ENCODE data around the gene SNORC. TPM values are rescaled to one million over a fixed set of nuclear protein-coding genes. Genes with fewer than 3 reads are reported as not detected.

SNORC gene
- total and polyA plus RNA-seq, 2 of the 13 experiments (the other 11 are each of a cell fraction or from before 2014, with no cell fraction given) = 59.1 to 86.1 TPM

DNA sequence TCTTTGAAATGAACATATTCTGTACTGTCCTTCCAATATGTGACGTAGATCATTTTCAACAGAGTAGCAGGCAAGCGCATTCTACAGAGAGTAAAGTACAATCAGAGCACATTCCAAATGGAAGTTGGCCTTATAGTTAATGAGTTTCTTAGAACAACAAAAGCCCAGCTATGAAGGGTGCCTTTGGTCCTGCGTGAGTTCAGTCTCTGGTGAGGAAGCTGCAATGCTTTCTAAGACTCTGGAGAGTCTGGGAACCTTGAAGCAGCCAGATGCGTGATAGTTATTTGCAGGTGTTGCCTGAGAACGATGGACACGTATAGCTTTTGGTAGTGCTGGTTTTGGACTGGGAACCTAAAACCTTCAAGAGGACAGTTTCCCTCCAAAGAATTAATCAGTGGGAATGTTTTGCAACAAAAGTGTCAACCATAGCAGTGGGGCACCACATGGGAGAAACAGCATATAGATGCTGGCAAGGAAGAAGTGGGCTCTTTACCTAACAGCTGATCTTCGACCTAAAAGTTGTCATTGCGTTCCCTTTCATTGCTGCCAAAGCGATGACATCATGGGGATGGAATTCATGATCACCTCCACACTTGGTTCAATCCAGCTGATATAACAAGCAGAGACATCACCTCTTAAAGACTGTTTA lies 9.3 kb upstream of the SNORC start (continued):
- TF ChIP-seq, protein P1, sequence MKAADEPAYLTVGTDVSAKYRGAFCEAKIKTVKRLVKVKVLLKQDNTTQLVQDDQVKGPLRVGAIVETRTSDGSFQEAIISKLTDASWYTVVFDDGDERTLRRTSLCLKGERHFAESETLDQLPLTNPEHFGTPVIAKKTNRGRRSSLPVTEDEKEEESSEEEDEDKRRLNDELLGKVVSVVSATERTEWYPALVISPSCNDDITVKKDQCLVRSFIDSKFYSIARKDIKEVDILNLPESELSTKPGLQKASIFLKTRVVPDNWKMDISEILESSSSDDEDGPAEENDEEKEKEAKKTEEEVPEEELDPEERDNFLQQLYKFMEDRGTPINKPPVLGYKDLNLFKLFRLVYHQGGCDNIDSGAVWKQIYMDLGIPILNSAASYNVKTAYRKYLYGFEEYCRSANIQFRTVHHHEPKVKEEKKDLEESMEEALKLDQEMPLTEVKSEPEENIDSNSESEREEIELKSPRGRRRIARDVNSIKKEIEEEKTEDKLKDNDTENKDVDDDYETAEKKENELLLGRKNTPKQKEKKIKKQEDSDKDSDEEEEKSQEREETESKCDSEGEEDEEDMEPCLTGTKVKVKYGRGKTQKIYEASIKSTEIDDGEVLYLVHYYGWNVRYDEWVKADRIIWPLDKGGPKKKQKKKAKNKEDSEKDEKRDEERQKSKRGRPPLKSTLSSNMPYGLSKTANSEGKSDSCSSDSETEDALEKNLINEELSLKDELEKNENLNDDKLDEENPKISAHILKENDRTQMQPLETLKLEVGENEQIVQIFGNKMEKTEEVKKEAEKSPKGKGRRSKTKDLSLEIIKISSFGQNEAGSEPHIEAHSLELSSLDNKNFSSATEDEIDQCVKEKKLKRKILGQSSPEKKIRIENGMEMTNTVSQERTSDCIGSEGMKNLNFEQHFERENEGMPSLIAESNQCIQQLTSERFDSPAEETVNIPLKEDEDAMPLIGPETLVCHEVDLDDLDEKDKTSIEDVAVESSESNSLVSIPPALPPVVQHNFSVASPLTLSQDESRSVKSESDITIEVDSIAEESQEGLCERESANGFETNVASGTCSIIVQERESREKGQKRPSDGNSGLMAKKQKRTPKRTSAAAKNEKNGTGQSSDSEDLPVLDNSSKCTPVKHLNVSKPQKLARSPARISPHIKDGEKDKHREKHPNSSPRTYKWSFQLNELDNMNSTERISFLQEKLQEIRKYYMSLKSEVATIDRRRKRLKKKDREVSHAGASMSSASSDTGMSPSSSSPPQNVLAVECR (CRISPR knock-in tag; IDR thresholded peaks at IDR 0.05; ENCODE audit: borderline replicate concordance) = peak; percentile 46; the same call in 1 of the 2 replicates
- TF ChIP-seq NFE2L2 (IDR thresholded peaks at IDR 0.05; ENCODE audit: low read length) = no peak
- TF ChIP-seq LCORL (IDR thresholded peaks at IDR 0.05) = 0 out of 2 replicates have a peak, but pooled peaks have one; percentile 25
- TF ChIP-seq LCORL (CRISPR knock-in tag; IDR thresholded peaks at IDR 0.05) = peak; percentile 49; the same call in 1 of the 2 replicates
- TF ChIP-seq MTF1 (CRISPR knock-in tag; IDR thresholded peaks at IDR 0.05) = no peak
- no peak for TF ChIP-seq ZNF619 (CRISPR knock-in tag; IDR thresholded peaks at IDR 0.05)
- TF ChIP-seq RBM22 (optimal IDR thresholded peaks at IDR 0.05; ENCODE audit: low read length) = peak; percentile 88
- TF ChIP-seq ATF3 (CRISPR knock-in tag; IDR thresholded peaks at IDR 0.05) = peak; percentile 94
- TF ChIP-seq RXRA (CRISPR knock-in tag; IDR thresholded peaks at IDR 0.05) = no peak; the same call in 1 of the 2 replicates
- peak; percentile 72 for TF ChIP-seq ZBTB20 (CRISPR knock-in tag; IDR thresholded peaks at IDR 0.05; ENCODE audit: borderline replicate concordance, low read depth)
- TF ChIP-seq PTBP1 (IDR thresholded peaks at IDR 0.05; ENCODE audit: low read depth, low read length, poor library complexity, severe bottlenecking) = no peak
- peak; percentile 94 for TF ChIP-seq ZKSCAN5 (CRISPR knock-in tag; IDR thresholded peaks at IDR 0.05)
- TF ChIP-seq ZNF205 (CRISPR knock-in tag; IDR thresholded peaks at IDR 0.05) = no peak
- TF ChIP-seq, protein P2, sequence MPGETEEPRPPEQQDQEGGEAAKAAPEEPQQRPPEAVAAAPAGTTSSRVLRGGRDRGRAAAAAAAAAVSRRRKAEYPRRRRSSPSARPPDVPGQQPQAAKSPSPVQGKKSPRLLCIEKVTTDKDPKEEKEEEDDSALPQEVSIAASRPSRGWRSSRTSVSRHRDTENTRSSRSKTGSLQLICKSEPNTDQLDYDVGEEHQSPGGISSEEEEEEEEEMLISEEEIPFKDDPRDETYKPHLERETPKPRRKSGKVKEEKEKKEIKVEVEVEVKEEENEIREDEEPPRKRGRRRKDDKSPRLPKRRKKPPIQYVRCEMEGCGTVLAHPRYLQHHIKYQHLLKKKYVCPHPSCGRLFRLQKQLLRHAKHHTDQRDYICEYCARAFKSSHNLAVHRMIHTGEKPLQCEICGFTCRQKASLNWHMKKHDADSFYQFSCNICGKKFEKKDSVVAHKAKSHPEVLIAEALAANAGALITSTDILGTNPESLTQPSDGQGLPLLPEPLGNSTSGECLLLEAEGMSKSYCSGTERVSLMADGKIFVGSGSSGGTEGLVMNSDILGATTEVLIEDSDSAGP (CRISPR knock-in tag; IDR thresholded peaks at IDR 0.05; ENCODE audit: borderline replicate concordance) = 0 out of 2 replicates have a peak, but pooled peaks have one; percentile 28
- 0 out of 2 replicates have a peak, but pooled peaks have one; percentile 24 for TF ChIP-seq ZNF160 (CRISPR knock-in tag; IDR thresholded peaks at IDR 0.05)
- TF ChIP-seq HNF4A (CRISPR knock-in tag; IDR thresholded peaks at IDR 0.05) = peak; percentile 89
- TF ChIP-seq IKZF1 (IDR thresholded peaks at IDR 0.05) = no peak
- peak; percentile 88 for TF ChIP-seq TEAD3 (CRISPR knock-in tag; optimal IDR thresholded peaks at IDR 0.05; ENCODE audit: borderline replicate concordance)
- TF ChIP-seq POLR2G (IDR thresholded peaks at IDR 0.05; ENCODE audit: low read depth, low read length) = peak; percentile 57; the same call in 1 of the 2 replicates
- TF ChIP-seq, protein P3, sequence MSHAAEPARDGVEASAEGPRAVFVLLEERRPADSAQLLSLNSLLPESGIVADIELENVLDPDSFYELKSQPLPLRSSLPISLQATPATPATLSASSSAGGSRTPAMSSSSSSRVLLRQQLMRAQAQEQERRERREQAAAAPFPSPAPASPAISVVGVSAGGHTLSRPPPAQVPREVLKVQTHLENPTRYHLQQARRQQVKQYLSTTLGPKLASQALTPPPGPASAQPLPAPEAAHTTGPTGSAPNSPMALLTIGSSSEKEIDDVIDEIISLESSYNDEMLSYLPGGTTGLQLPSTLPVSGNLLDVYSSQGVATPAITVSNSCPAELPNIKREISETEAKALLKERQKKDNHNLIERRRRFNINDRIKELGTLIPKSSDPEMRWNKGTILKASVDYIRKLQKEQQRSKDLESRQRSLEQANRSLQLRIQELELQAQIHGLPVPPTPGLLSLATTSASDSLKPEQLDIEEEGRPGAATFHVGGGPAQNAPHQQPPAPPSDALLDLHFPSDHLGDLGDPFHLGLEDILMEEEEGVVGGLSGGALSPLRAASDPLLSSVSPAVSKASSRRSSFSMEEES (CRISPR knock-in tag; IDR thresholded peaks at IDR 0.05) = 0 out of 2 replicates have a peak, but pooled peaks have one; percentile 13
- no peak for TF ChIP-seq GZF1 (CRISPR knock-in tag; IDR thresholded peaks at IDR 0.05)
